ENCODE data around the gene NAA40. TPM values are rescaled to one million over a fixed set of nuclear protein-coding genes. Genes with fewer than 3 reads are reported as not detected.
"Not testable (repeated sequence)": the region's sequence is repeated elsewhere in the genome, so short reads cannot be mapped to it uniquely, and the experiment has no call there.

Gene NAA40
- total RNA-seq, 1 experiment from 2014 or later, result 13.2 TPM

GRCh38 chr11:63952570-63952969, 13.8 kb downstream of the NAA40 start:
- Histone ChIP-seq H3K9me3 (no peaks in the 10 kb centered on the region), H3K36me3 (peaks cover 3% of the 10 kb centered on the region; the same call in 1 of the 2 replicates), H3K27me3 (no peaks in the 10 kb centered on the region), H3K4me3 (no peak overlapping the region)
- no peak for DNase-seq

- no peak overlapping the region for H3K4me3 ChIP-seq
Observed at GRCh38 chr11:63958008-63958407, 19.2 kb downstream of the NAA40 start.

GRCh38 chr11:63961608-63962412, 23.0 kb downstream of the NAA40 start:
- no peak overlapping the region for H3K4me3 ChIP-seq
- H3K36me3 ChIP-seq, result no peaks in the 10 kb centered on the region
- H3K27me3 ChIP-seq, result no peaks in the 10 kb centered on the region
- no peak for DNase-seq
- H3K9me3 ChIP-seq, result no peaks in the 10 kb centered on the region

More at GRCh38 chr11:63958008-63958407, 19.2 kb downstream of the NAA40 start:
- Histone ChIP-seq H3K9me3 (no peaks in the 10 kb centered on the region), H3K36me3 (peaks cover 3% of the 10 kb centered on the region; the same call in 1 of the 2 replicates), H3K27me3 (no peaks in the 10 kb centered on the region)
- no peak for DNase-seq

GRCh38 chr11:63963895-63964294, 25.1 kb downstream of the NAA40 start:
- H3K4me3 ChIP-seq, H3K9me3 ChIP-seq, H3K27me3 ChIP-seq, H3K36me3 ChIP-seq, DNase-seq: not testable (repeated sequence)

GRCh38 chr11:63966444-63966843, 27.6 kb downstream of the NAA40 start:
- Histone ChIP-seq H3K36me3 (no peaks in the 10 kb centered on the region), H3K27me3 (no peaks in the 10 kb centered on the region), H3K4me3 (no peak overlapping the region), H3K9me3 (no peaks in the 10 kb centered on the region)
- DNase-seq, result no peak

- Histone ChIP-seq H3K9me3 (peaks cover 2% of the 10 kb centered on the region; the same call in 1 of the 2 replicates), H3K36me3 (no peaks in the 10 kb centered on the region), H3K27me3 (no peaks in the 10 kb centered on the region), H3K4me3 (no peak overlapping the region)
- DNase-seq, result no peak
Observed at GRCh38 chr11:63969461-63969860, 30.7 kb downstream of the NAA40 start.

- no peak overlapping the region for H3K4me3 ChIP-seq
- no peaks in the 10 kb centered on the region for H3K27me3 ChIP-seq
- peaks cover 2% of the 10 kb centered on the region; the same call in 1 of the 2 replicates for H3K9me3 ChIP-seq
- peaks cover 2% of the 10 kb centered on the region for H3K36me3 ChIP-seq
- no peak for DNase-seq
Observed at GRCh38 chr11:63970902-63971301, 32.1 kb downstream of the NAA40 start.

- H3K36me3 ChIP-seq, result peaks cover 17% of the 10 kb centered on the region
- not testable (repeated sequence) for H3K27me3 ChIP-seq, DNase-seq, H3K4me3 ChIP-seq, H3K9me3 ChIP-seq
Observed at GRCh38 chr11:63973912-63974258, 35.1 kb downstream of the NAA40 start.

GRCh38 chr11:63974259-63975143, 35.7 kb downstream of the NAA40 start, which contains the start of gene COX8A:
Gene COX8A, plus strand, starts transcription at chr11:63974620. Its CDS starts 61 bp downstream, at chr11:63974681.
- Histone ChIP-seq H3K36me3 (peaks cover 20% of the 10 kb centered on the region), H3K27me3 (no peaks in the 10 kb centered on the region), H3K9me3 (peaks cover 2% of the 10 kb centered on the region; the same call in 1 of the 2 replicates), H3K4me3 (peak within 1 kb of the TSS; percentile 87)
- DNase-seq, result peak; percentile 98

- H3K4me3 ChIP-seq, result no peak overlapping the region
Observed at GRCh38 chr11:63978551-63979239, 39.9 kb downstream of the NAA40 start.

GRCh38 chr11:63979426-63979825, 40.6 kb downstream of the NAA40 start:
- no peaks in the 10 kb centered on the region for H3K27me3 ChIP-seq
- DNase-seq, result no peak
- peaks cover 20% of the 10 kb centered on the region for H3K36me3 ChIP-seq
- H3K4me3 ChIP-seq, result no peak overlapping the region
- no peaks in the 10 kb centered on the region for H3K9me3 ChIP-seq

More at GRCh38 chr11:63978551-63979239, 39.9 kb downstream of the NAA40 start:
- Histone ChIP-seq H3K9me3 (no peaks in the 10 kb centered on the region), H3K27me3 (no peaks in the 10 kb centered on the region), H3K36me3 (peaks cover 20% of the 10 kb centered on the region)
- no peak for DNase-seq

- DNase-seq, result peak; percentile 38
- Histone ChIP-seq H3K4me3 (peak overlapping the region; percentile 86), H3K9me3 (no peaks in the 10 kb centered on the region), H3K36me3 (peaks cover 19% of the 10 kb centered on the region), H3K27me3 (no peaks in the 10 kb centered on the region)
Observed at GRCh38 chr11:63985812-63986155, 47.0 kb downstream of the NAA40 start.

- Histone ChIP-seq H3K9me3 (no peaks in the 10 kb centered on the region), H3K27me3 (no peaks in the 10 kb centered on the region), H3K36me3 (peaks cover 23% of the 10 kb centered on the region), H3K4me3 (peak within 1 kb of the TSS; percentile 86)
- peak; percentile 91 for DNase-seq
Observed at GRCh38 chr11:63986156-63986931, 47.5 kb downstream of the NAA40 start, which contains the start of gene OTUB1. Gene OTUB1, plus strand, starts transcription at chr11:63986438. Its CDS starts 19 bp downstream, at chr11:63986457.

GRCh38 chr11:63986932-63987513, 48.2 kb downstream of the NAA40 start:
- DNase-seq, result no peak
- peak overlapping the region; percentile 86 for H3K4me3 ChIP-seq
- no peaks in the 10 kb centered on the region for H3K27me3 ChIP-seq
- H3K36me3 ChIP-seq, result peaks cover 26% of the 10 kb centered on the region
- no peaks in the 10 kb centered on the region for H3K9me3 ChIP-seq

- Histone ChIP-seq H3K36me3 (peaks cover 29% of the 10 kb centered on the region), H3K9me3 (no peaks in the 10 kb centered on the region), H3K27me3 (no peaks in the 10 kb centered on the region), H3K4me3 (no peak overlapping the region)
- no peak for DNase-seq
Observed at GRCh38 chr11:63991558-63991957, 52.8 kb downstream of the NAA40 start.

GRCh38 chr11:63993100-63993499, 54.3 kb downstream of the NAA40 start:
- Histone ChIP-seq H3K4me3 (no peak overlapping the region), H3K9me3 (no peaks in the 10 kb centered on the region), H3K36me3 (peaks cover 34% of the 10 kb centered on the region), H3K27me3 (no peaks in the 10 kb centered on the region)
- DNase-seq, result no peak

Data from MG63 (cell line).